Measurements from ENCODE around the gene HDLBP.

Gene HDLBP

GRCh38 chr2:241357531-241357930 lies 42.1 kb upstream of the HDLBP start:
- ChIA-PET CTCF (interaction anchor here (1.4 to 2.9 kb wide), 2 partner anchors 10 to 34 kb away, joined by 3 to 19 read pairs; no protein-coding TSS in a partner anchor), POLR2A (no interaction called here)
- no peak for TF ChIP-seq CTCF (IDR thresholded peaks at IDR 0.05; ENCODE audit: control extremely low read depth, extremely low read depth, low read depth, missing control alignments)
- no peak for DNase-seq (ENCODE audit: extremely low spot score)

- no peak for TF ChIP-seq CTCF (IDR thresholded peaks at IDR 0.05; ENCODE audit: control extremely low read depth, extremely low read depth, low read depth, missing control alignments)
- no peak for DNase-seq (ENCODE audit: extremely low spot score)
- CTCF ChIA-PET = no interaction called here
- POLR2A ChIA-PET = no interaction called here
Measured at GRCh38 chr2:241356871-241357260, 41.4 kb upstream of the HDLBP start.

- POLR2A ChIA-PET = no interaction called here
- DNase-seq (ENCODE audit: extremely low spot score) = peak; percentile 91
- TF ChIP-seq CTCF (IDR thresholded peaks at IDR 0.05; ENCODE audit: control extremely low read depth, extremely low read depth, low read depth, missing control alignments) = no peak
- CTCF ChIA-PET = no interaction called here
Measured at GRCh38 chr2:241355983-241356870, 40.8 kb upstream of the HDLBP start, which contains the start of gene FARP2. Gene FARP2, plus strand, starts transcription at chr2:241356285. Its CDS starts 16,823 bp downstream, at chr2:241373108.

GRCh38 chr2:241354668-241355658 lies 39.5 kb upstream of the HDLBP start:
- DNase-seq (ENCODE audit: extremely low spot score) = peak; percentile 62
- CTCF ChIA-PET = no interaction called here
- TF ChIP-seq CTCF (IDR thresholded peaks at IDR 0.05; ENCODE audit: control extremely low read depth, extremely low read depth, low read depth, missing control alignments) = no peak
- POLR2A ChIA-PET = no interaction called here

GRCh38 chr2:241352227-241352626 lies 36.8 kb upstream of the HDLBP start:
- no peak for TF ChIP-seq CTCF (IDR thresholded peaks at IDR 0.05; ENCODE audit: control extremely low read depth, extremely low read depth, low read depth, missing control alignments)
- ChIA-PET CTCF (interaction anchor here (1.1 kb wide), 1 partner anchor 8 kb away, joined by 3 read pairs; no protein-coding TSS in a partner anchor), POLR2A (no interaction called here)
- no peak for DNase-seq (ENCODE audit: extremely low spot score)

- CTCF ChIA-PET = interaction anchor here (1.1 kb wide), 1 partner anchor 8 kb away, joined by 3 read pairs; no protein-coding TSS in a partner anchor
- POLR2A ChIA-PET = no interaction called here
- TF ChIP-seq CTCF (IDR thresholded peaks at IDR 0.05; ENCODE audit: control extremely low read depth, extremely low read depth, low read depth, missing control alignments) = no peak
- no peak for DNase-seq (ENCODE audit: extremely low spot score)
Measured at GRCh38 chr2:241351640-241352031, 36.2 kb upstream of the HDLBP start.
